Endodermal cell (in vitro differentiated cells): ENCODE measurements around the gene MAN2B2. TPM values are rescaled to one million over a fixed set of nuclear protein-coding genes. Genes with fewer than 3 reads are reported as not detected.

Experiments
- DNase-seq: peaks from one replicate; pipeline ENCODE4 v3.0.0-alpha.2; 2017
- H3K27ac ChIP-seq: 2 replicates; pipeline ENCODE4 v1.5.1; 2013; ENCODE audit warnings: mild to moderate bottlenecking, low read depth, low read length, moderate library complexity
- H3K27me3 ChIP-seq: 2 replicates; pipeline ENCODE4 v1.6.1; 2013; ENCODE audit warnings: mild to moderate bottlenecking, low read length, moderate library complexity; ENCODE audit not compliant: insufficient read depth, control insufficient read depth, poor library complexity, severe bottlenecking
- H3K36me3 ChIP-seq: 2 replicates; pipeline ENCODE4 v1.7.0; 2013; ENCODE audit warnings: mild to moderate bottlenecking, low read length, moderate library complexity; ENCODE audit not compliant: control insufficient read depth, insufficient read depth
- H3K4me1 ChIP-seq: one replicate; pipeline ENCODE4 v1.7.0; 2013; ENCODE audit warnings: low read length; ENCODE audit not compliant: control insufficient read depth, insufficient read depth
- H3K4me3 ChIP-seq: 2 replicates; pipeline ENCODE4 v1.5.1; 2013; ENCODE audit warnings: mild to moderate bottlenecking, low read length, moderate library complexity
- H3K9ac ChIP-seq: 2 replicates; pipeline ENCODE4 v1.6.1; 2013; ENCODE audit warnings: mild to moderate bottlenecking, low read length, moderate library complexity; ENCODE audit not compliant: poor library complexity, severe bottlenecking; ENCODE audit errors: extremely low read depth
- H3K9me3 ChIP-seq: 2 replicates; pipeline ENCODE4 v1.6.1; 2013; ENCODE audit warnings: mild to moderate bottlenecking, low read length, moderate library complexity; ENCODE audit not compliant: control insufficient read depth
- H3K27ac Mint-ChIP-seq: 2 replicates; pipeline ENCODE4 v1.8.0; 2020; ENCODE audit warnings: mixed read lengths
- H3K27me3 Mint-ChIP-seq: 2 replicates; pipeline ENCODE4 v1.8.0; 2021; ENCODE audit warnings: mild to moderate bottlenecking, mixed read lengths; ENCODE audit not compliant: insufficient read depth
- H3K36me3 Mint-ChIP-seq: 2 replicates; pipeline ENCODE4 v1.8.0; 2020; ENCODE audit warnings: low read depth, mixed read lengths
- H3K4me1 Mint-ChIP-seq: 2 replicates; pipeline ENCODE4 v1.8.0; 2020; ENCODE audit warnings: mixed read lengths
- H3K4me3 Mint-ChIP-seq: 2 replicates; pipeline ENCODE4 v1.8.0; 2020; ENCODE audit warnings: mild to moderate bottlenecking, moderate library complexity, mixed read lengths
- H3K9me3 Mint-ChIP-seq: 2 replicates; pipeline ENCODE4 v1.8.0; 2020; ENCODE audit warnings: mild to moderate bottlenecking, mixed read lengths
- WGBS, 2 experiments: methylation state at CpG; one replicate each; pipeline versions ENCODE4 v1.1.5 to v1.1.7; 2013; ENCODE audit warnings: missing lambda C conversion rate in 2 of 2, mixed read lengths in 1 of 2; ENCODE audit not compliant: insufficient coverage in 1 of 2, insufficient read length in 1 of 2; 5-methylcytosine and 5-hydroxymethylcytosine counted together
- total RNA-seq, 2 donors: library from RNA; stranded (reverse); fragmentation: NEBNext Ultra II Directional in 1 of 2; extraction: Animal tissue kit (Norgen Biotek cat#: 25700) in 1 of 2; gene quantifications; 2 replicates in 1 of 2; 3 replicates in 1 of 2; pipeline ENCODE4 v1.2.1, GENCODE V29; 2021
- TF ChIP-seq, protein P1 (sequence below): fragments of 200-600 bp; sonication (generic); conservative IDR thresholded peaks from 2 replicates; pipeline ENCODE4 v1.5.0; 2021; ENCODE audit warnings: antibody characterized with exemption, mild to moderate bottlenecking

MAN2B2 gene
- total RNA-seq, 2 donors from 2014 or later: 13.3 to 20.8 TPM

DNA sequence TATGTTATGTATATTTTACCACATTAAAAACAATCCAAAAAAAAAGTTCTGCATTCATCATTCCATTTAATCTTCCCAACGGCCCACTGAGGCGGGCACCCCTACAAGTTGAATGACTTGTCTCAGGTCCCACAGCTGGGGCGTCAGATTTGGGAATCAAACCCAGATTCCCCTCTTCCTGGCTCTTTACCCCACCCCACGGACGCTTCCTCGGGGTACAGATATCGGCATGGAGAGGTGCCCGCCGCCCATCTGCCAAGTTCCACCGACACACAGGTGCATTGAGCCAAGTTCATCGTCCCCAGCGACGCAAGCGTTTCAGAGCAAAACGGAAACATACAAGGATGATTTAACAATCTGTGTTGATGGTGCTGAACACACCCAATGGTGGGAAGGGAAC, 36.9 kb upstream of the MAN2B2 start:
- Histone ChIP-seq H3K27ac (no peak overlapping the region), H3K27me3 (no peaks in the 10 kb centered on the region), H3K4me1 (no peaks in the 10 kb centered on the region), H3K9me3 (no peaks in the 10 kb centered on the region), H3K36me3 (no peaks in the 10 kb centered on the region), H3K4me3 (no peak overlapping the region), H3K9ac (no peak overlapping the region)
- 86 to 88% methylated on average over 14 to 15 of the region's 15 CpGs for WGBS, 2 experiments
- peaks cover 11% of the 10 kb centered on the region for H3K27me3 Mint-ChIP-seq
- H3K9me3 Mint-ChIP-seq: no peaks in the 10 kb centered on the region
- no peak for DNase-seq
- TF ChIP-seq, protein P1, sequence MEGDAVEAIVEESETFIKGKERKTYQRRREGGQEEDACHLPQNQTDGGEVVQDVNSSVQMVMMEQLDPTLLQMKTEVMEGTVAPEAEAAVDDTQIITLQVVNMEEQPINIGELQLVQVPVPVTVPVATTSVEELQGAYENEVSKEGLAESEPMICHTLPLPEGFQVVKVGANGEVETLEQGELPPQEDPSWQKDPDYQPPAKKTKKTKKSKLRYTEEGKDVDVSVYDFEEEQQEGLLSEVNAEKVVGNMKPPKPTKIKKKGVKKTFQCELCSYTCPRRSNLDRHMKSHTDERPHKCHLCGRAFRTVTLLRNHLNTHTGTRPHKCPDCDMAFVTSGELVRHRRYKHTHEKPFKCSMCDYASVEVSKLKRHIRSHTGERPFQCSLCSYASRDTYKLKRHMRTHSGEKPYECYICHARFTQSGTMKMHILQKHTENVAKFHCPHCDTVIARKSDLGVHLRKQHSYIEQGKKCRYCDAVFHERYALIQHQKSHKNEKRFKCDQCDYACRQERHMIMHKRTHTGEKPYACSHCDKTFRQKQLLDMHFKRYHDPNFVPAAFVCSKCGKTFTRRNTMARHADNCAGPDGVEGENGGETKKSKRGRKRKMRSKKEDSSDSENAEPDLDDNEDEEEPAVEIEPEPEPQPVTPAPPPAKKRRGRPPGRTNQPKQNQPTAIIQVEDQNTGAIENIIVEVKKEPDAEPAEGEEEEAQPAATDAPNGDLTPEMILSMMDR: no peak
- H3K27ac Mint-ChIP-seq: no peak overlapping the region
- H3K4me3 Mint-ChIP-seq: no peak overlapping the region
- no peaks in the 10 kb centered on the region for H3K36me3 Mint-ChIP-seq
- H3K4me1 Mint-ChIP-seq: no peaks in the 10 kb centered on the region

DNA sequence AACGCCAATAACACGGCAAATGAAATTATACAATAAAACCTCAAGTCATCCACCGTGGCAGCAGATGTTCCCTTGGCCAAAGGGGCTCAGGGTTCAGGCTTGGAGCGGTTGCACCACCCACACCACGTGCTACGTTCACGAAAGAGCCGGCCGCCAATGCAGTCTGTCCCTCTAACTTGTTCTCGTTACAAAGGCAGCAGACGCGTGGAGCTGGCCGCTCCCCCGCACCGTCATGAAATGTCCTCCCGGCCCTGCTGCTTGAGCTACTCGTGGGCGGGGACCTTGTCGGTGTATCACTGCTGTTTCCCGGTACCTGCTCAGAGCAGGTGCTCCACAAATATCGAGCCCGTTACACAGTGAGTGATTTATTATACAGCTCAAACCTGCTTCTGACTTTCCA, 36.4 kb upstream of the MAN2B2 start:
- H3K27ac Mint-ChIP-seq: no peak overlapping the region
- no peaks in the 10 kb centered on the region for H3K36me3 Mint-ChIP-seq
- Histone ChIP-seq H3K27me3 (no peaks in the 10 kb centered on the region), H3K4me3 (no peak overlapping the region), H3K27ac (no peak overlapping the region), H3K4me1 (no peaks in the 10 kb centered on the region), H3K9me3 (no peaks in the 10 kb centered on the region), H3K9ac (no peak overlapping the region), H3K36me3 (no peaks in the 10 kb centered on the region)
- no peak overlapping the region for H3K4me3 Mint-ChIP-seq
- no peak for DNase-seq
- H3K4me1 Mint-ChIP-seq: no peaks in the 10 kb centered on the region
- H3K9me3 Mint-ChIP-seq: no peaks in the 10 kb centered on the region
- TF ChIP-seq, protein P1: no peak
- peaks cover 11% of the 10 kb centered on the region for H3K27me3 Mint-ChIP-seq
- WGBS, 2 experiments: 71 to 81% methylated on average over 16 to 22 of the region's 22 CpGs

DNA sequence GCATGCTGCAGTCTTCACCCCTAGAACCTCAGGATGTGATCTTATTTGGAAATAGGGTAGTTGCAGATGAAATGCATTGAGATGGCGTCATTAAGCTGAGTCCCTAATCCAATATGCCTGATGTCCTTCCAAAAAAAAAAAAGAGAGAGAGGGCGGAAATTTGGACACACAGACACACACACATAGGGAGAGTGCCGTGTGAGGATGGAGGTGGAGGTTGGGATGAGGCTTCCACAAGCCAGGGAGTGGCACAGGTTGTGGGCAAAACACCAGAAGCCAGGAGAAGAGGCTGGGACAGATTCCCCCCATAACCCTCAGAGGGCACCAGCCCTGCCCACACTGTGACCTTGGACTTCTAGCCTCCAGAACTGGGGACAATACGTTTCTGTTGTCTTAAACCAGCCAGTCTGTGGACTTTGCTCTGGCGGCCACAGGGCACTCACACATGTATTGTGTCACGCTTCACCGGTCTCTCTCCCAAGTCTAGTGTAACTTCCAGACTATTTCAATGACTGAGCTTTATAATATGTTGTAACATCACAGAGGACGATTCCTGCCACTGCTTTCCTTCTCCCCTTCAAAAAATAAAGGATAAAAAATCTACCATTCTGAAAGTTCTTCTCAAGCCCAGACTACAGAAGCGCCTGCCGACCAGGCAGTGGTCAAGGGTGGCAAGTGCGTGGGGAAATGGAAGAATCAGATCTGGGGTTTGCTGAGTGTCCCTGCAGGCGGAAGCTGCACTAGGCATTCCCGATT, 35.8 kb upstream of the MAN2B2 start:
- Mint-ChIP-seq H3K27me3 (peaks cover 11% of the 10 kb centered on the region), H3K4me3 (no peak overlapping the region), H3K27ac (no peak overlapping the region), H3K9me3 (no peaks in the 10 kb centered on the region), H3K4me1 (no peaks in the 10 kb centered on the region), H3K36me3 (no peaks in the 10 kb centered on the region)
- 87 to 90% methylated on average over 6 to 11 of the region's 13 CpGs for WGBS, 2 experiments
- H3K9me3 ChIP-seq: no peaks in the 10 kb centered on the region
- no peak overlapping the region for H3K27ac ChIP-seq
- H3K36me3 ChIP-seq: no peaks in the 10 kb centered on the region
- DNase-seq: no peak
- H3K4me3 ChIP-seq: no peak overlapping the region
- H3K9ac ChIP-seq: no peak overlapping the region
- TF ChIP-seq, protein P1: no peak
- H3K27me3 ChIP-seq: no peaks in the 10 kb centered on the region
- H3K4me1 ChIP-seq: no peaks in the 10 kb centered on the region
